Activated gamma-delta T cell treated with Interleukin-2 at 50 U/mL for 16 hours (primary cell): Measurements from ENCODE around the gene FTO.

Experiments used
- DNase-seq: peaks from one replicate; pipeline ENCODE4 v3.0.0-alpha.2; 2020

Gene FTO

DNA sequence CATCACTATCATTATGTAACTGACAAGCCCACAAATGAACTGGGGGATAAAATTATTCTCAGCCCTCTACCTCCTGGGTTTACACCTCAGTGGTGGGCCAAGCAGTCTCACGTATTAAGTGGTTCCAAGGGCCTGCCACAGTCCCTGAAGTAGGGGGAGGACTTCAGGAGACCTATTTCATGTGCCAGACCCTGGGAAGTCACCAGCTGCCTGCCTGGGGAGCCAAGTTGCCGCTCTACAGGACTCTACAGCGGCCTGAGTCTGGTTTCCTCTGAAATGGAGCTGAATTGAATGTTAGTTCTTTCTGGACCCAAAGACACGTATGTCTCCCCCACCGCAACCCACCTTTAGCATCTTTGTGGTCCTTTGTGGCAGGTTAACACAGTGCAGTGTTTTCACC is 395.7 kb downstream of the FTO start:
- no peak for DNase-seq

DNA sequence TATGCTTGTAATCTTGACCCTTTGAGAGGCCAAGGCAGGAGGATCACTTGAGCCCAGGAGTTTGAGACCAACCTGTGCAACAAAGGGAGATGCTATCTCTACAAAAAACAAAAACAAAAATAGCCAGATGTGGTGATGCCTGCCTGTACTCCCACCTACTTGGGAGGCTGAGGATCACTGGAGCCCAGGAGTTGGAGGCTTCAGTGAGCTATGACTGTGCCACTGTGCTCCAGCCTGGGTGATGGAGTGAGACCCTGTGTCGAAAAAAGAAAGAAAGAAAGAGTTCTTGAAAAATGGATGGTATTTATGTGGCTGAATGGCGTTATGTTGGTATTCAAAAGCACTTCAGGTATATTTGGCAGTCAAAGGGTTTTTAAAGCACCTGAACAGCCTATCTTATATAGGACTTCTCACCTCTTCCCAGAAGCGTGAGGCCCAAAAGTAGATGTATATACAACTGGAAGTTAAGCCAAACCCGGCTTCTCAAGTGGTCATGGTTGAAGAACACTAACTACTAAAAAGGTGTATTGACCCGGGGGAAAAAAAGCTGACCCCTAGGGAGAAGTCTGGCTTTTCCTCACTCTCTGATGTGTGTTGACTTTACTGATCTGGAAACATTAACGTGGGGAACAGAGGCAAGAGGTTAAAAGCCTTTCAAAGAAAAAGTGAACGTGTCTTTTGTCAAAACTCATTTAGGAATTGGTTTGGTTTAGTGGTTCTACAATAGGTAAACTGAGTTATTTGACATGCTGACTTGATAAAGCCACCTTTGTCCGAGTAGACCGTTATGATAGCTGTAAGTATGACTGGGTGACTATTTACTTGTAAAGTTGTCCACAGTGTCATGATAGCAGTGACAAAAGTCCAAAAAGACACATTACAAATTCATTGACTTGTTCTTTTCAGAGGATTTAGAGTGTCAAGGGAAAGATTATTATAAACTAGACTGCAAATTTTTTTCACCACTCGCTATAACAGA is 399.2 kb downstream of the FTO start:
- no peak for DNase-seq

DNA sequence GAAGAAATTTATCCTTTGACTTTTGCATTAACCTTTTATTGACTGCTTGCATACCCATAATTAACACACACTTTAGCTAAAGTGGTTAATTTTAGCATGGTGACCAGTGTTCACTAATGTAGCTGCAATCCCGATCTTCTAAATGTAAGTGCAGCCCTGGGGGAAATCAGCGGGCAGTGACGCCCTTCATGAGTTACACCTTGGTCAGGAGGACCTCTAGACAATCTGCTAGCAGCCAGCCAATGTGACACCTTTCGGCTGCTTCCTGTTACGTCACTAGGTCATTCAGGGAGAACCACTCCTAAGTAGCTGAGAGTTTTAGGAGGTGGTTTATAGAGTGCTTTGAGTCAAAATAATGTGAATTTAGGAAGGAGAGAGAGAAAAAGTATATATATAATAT is 402.1 kb downstream of the FTO start:
- DNase-seq: no peak

DNA sequence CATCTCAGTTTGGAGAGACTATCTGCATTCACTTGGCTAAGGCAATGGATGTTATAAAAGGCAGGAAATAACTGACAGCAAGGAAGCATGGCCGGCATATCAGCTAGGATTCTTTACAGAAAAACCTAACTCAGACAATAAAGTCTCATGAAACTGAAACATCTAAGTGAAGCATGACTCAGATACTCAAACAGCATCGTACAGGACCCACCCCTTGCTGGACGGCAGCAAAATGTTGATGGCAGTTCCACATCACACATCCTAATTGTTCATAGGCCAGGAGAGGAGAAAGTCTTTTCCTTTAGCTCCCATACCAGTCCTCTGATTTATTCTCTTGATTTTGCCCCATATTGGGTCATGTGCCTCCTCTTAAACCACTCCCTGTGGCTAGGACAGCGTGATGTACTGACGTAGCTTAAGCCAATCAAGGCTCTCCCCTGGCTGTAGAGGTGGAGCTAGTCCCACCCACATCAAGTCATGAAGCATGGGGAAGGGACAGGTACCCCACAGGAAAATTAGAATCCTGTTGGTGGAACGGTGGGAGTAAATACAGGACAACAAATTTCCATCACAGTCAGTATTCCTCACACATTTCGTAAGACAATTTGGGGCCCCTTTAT is 403.7 kb downstream of the FTO start:
- DNase-seq: no peak

DNA sequence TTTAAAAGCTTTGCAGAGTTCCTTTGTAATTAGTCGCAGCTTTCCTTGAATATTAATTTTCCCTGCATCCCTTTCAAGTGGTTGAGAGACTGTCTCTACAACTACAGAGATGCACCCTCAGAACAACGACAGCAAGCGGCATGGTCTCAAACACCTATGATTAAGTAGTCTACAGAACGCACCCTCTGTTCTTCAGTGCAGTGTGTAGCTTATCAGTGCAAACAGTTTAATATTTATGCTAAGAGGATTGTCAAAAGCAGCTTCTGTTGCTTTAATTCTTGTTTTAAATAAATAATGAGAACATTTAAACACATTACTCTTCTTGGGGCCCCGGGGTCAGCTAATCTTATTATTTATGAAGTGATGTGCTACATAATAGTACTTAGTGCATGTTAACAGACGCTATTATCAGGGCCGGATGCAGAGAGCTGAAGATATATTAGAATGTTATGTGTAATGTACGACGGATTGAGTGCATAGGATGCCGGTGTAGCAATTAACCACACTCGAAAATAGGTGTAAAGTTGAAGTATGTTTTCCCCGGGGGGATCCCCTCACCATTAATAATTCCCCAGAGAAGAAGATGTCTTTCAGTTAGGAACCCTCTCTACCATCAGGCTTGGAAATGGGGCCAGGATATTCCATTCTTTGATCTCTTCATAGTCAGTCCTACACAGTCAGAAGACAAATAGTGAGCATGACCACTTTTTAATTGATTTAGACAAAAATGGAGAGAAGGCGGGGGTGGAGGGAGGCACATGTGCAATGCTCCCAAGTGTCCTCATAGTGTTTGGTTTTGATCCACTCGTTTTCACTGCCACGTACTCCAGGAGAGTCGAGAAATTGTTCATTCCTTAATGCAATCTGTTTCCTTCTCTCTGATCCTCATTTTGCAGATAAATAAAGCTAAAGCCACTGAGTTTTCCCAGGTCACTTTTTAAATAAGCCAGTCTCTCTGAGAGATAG is 406.3 kb downstream of the FTO start:
- DNase-seq: no peak

DNA sequence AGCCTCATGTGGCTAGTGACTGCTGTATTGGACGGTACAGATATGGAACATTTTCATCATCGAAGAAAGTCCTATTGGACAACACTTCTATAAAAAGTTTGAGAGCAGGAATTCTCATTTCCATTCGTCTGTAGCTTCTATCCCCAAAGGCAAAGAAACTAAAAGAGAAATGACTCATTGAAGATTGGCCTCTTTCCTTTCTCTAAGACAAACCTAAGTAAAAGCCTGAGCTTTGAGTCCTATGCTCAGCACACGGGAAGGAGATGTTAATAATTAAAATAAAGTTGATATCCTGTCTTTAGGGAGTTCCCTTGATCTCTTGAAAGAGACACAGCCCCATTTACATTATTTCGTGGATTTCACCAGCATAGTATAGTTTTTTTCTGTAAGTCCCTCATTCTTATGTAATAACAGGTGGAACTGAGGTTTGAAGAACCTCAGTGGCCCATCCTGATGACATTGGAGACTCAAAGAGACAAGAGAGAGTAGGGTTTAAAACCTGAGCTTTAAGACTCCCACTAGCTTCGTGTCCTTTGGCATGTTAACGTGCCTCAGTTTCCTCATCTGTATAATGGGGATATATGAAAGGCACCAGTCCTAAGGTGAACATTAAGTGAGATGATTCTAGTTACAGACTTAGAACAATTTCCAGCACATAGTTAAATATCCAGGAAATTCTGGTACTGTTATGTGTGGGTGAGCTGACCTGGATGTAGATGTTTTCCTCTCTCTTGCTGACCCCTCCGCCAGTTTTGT is 408.7 kb downstream of the FTO start:
- no peak for DNase-seq

DNA sequence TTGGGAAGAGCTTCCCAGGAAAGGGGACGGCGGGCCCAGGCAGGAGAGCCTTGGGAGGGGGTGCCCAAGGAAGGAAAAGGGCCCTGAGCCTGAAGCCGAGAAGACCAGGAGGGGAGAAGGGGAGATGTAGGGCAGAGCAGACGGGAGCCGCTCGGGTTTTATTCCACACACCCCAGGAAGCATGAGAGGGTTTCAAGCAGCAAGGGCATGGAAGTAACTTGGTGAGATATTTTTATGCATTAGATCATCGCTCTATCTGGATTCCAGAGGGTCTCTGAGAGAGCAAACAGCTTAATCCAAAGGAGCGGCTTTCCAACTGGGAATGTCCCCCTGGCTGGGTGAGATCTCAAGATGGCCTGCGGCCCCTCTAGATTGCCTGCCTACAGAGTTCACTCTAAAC is 411.6 kb downstream of the FTO start:
- no peak for DNase-seq

DNA sequence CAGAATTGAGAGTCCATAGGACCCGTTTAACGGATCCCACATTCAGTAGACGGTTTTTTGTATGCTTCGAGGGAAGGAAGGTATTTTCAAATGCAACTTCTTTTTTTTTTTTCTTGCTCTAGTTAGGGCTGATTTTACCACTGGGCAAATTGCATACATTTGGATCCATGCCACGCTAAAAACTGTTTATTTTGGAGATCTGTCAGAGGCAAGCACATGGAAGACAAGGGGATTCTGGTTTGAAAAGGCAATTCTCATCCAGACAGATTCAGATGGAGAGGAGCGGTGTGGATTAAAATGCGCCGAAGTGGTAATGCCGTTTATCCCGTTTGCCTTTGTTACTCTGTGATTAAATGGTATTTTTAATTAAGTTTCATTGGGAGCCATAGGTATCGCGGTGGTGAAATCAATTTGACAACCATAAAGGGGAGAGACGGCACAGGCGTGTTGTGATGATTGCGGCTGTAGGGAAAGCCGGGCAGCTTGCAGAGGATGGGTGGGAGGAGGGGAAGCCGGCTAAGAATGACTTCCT is 412.2 kb downstream of the FTO start:
- DNase-seq: no peak

DNA sequence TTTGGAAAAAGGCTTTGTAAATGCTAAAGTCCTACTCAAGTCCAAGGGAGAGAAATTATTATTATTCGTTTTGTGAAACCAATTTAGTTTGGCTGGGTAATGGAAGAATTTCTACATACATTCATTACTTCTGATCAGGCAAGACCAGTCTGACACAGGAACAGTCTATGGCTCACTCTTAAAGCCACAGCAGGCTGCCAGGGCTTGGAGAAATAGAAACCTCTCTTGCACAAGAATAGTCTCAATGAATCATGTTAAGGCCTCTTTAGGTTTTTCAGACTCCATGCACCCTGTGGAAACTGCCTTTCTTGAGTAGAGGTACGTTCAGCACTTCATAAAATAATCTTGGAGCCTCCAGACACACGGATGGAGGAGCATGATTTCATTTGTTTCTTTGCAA is 414.9 kb downstream of the FTO start:
- no peak for DNase-seq

DNA sequence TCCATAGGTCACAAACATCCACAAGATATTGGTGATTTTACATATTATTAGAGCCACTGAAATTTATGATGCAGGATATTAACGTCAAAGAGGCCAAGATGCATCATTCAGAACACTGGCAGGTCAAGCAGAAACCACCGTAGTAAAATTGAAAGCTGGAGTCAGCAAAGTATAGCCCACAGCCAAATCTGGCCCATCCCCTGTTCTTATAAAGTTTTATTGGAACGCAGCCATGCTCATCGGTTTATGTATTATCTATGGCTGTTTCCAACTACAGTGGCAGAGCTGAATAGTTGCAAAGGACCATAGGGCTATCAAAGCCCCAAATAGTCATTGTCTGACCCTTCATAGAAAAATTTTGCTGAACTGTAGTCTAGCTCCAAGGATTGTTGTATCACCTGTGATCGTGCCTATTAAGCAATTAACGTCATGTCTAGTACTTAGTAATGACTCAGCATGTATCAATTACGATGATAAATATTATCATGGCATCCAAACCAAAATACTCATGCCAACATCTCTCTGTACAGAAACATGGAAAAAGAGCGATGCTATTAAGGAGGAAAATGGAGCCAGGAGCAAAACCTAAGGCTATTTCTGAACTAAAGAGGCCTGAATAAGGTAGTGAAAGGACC is 417.0 kb downstream of the FTO start:
- no peak for DNase-seq

DNA sequence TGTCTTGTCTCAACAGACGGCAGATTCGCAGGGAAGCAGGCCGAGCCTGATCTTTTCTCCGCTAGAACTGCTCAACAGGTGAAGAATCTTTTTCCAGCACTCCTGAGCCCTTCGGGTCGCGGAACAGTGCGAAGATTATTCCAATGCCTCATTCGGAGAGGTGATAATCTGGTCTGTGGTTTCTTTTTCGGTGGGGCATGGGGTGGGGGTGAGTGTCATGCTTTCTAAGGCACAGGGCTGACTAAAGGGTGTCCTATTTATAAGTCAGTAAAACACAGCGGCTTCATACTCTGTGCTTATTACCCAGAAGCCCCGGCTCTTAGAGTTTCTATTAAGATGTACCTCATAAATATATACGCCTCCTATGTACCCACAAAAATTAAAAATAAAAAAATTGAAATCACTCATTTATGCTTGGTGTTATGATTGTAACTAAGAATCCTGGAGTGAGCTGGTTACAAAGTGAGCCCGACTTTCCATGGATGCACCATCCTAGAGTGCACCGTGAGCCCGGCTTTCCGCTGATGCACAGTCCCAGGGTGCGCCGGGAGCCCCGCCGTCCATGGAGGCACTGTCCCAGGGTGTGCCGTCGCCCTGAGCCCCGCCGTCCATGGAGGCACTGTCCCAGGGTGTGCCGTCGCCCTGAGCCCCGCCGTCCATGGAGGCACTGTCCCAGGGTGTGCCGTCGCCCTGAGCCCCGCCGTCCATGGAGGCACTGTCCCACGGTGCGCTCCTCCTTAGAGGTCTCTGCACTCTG is 417.8 kb downstream of the FTO start:
- no peak for DNase-seq

DNA sequence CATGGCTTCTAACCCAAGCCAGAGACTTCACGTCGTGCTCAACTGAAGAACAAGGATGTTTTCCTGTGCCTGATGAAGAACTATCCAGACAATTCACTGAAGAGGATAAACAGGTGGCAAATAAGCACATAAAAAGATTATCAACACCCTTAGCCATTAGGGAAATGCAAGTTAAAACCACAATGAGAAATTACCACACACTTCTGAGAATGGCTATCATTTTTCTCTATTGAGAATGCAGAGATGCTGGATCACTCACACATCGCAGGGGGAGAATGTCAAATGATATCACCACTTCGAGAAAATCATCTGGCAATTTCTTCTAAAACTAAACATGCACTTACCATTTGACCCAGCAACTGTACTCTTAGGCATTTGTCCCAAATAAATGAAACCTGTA is 419.8 kb downstream of the FTO start:
- DNase-seq: no peak

DNA sequence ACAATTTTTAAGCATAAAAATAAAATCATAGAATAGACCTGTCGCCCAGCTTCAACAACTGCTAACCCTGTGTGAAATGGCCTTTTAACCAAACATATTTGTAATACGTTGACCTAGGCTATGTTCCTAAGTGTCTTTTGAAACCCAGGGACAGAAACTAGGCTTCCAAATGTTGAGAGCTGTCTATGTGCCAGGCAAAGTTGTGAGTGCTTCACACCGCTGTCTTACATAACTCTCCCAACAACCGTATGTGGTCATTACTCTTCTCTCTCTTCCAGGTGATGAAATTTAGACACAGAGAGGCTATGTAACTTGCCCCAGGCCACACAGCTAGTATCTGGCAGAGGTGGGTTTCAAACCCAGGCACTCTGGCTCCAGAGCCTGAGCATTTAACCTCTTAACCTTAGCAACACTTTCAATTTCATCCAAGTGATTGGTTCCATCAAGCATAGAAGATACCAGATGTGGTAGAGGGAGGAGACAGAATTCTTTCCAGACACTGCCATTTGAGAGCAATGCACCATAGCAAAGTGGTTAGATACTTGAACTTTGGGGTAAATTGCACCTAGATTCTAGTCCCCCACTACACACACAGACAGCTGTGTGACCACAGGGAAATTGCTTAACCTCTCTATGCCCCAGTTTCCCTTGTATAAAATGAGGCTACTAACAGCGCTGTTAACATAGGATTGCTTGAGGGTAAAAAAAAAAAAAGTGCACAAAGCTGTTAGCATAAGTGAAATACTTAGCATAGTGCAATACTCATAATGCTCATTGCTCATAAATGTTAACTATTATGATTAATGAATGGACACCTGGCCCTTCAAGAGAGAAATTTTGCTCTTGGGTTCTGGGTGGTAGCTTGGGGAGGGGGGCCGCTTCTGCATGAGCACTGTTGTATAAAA is 422.0 kb downstream of the FTO start:
- DNase-seq: no peak

DNA sequence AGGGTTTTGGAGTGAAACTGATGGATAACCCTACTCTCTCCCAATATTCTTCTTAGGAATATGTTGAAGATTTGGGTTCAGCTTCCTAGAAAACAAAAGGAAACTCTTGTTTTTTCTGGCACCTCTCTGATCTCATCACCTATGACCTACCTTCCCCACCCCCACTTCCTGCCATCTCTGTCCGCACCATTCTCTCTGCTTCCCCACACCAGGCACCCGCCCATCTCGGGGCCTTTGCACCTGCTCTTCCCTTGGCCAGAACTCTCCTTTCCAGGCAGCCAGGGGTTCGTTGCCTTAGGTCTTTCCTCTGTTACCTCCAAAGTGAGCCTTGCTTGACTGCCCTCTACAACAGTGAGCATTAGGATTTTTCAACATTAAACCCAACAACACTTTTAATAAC is 423.0 kb downstream of the FTO start:
- DNase-seq: no peak

DNA sequence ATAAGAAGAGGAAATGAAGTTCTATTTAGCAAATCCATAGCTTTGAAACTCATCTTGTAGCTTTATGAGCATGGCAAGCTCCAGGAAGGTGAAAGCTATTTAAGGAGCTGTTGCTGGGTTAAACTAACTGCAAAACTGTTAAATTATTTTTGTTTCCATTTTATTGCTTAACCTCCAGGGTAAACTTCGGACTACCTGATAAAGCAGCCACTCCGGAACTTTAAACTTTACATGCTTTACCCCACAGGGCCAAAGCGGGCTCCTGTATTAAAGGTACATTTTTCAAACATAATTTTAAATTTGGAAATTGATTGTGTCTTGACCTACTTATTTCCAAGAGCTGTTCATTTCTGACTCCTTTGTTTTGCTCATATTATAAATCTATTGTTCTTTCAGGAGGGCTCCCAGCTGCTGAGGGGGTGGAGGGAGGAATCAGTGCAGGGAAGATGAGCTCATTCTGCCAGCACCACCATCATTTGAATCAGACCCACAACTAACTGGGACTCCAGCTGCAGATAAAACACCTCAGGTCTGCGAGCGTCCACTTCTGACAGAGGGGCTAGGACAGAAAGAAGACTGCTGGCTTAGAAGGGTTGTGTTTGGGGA is 424.8 kb downstream of the FTO start:
- DNase-seq: no peak

DNA sequence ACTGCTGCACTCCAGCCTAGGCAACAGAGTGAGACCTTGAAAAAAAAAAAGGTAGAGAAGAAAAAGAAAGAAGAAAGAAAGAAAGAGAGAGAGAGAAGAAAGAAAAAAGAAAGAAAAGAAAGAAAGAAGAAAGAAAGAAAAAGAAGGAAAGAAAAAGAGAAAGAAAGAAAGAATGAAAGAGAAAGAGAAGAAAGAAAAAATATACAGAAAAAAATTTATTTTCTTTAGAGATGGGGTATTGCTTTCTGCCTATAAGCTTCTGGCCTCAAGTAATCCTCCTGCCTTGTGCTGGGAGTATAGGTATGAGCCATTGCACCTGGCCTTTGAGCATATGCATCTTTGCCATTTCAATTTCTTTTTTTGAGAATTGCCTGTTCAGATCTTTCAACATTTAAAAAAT is 425.9 kb downstream of the FTO start:
- no peak for DNase-seq

DNA sequence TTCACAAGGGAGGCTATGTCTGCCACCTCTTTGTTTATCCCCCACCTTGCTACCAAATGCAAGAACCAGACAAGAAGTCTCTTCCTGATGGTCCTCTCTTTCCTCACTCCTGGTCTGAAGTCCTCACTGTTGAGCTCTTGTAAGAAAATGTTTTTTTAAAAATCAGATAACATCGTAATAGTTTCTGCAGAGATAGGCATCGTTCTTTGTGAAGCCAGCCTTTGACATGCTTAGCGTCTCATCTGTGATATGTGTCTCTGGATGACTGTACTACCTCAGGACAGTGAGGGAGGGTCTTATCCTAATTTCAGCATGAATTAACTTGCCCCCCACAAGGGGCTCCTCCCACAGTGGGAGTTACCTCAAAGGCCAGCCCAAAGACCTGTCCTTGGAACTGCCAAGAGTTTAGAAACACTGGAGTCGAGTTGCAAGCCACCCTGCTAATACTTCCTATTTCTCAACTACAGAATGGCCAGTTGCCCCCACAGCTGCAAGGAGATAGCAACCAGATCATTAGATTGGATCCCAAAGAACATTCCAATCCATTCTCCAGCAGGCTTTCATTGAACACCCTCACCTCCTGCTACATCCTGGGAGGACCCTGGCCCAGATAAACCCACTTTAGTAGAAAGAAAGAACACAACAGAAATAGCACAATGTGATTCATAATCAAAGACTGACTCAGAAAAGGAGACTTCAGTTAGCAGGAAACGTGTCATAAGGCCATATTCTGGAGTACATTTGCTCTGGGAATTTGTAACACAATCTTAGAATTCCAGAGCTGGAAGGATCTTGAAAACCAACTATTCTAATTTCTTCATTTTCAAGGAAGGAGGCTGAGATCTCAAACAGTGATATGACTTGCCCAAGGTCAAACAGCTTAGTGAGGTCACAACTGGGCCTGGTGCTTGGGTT is 431.7 kb downstream of the FTO start:
- DNase-seq: no peak

DNA sequence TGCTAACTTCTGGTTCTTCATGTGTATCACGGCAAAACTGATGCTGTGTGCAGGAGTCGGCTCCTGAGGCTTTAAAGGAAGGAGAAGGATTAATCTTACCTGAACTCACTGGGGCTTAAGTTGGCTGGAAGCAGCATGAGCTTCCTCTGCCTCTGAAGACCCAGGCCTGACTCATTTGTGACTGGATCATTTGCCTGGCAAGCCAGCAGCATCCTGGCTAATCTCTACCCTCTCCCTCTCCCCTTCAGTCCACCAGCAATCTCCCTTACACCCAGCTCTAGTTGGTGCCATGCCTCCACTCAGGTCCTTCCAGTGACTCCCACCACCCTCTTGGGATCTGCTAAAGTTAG is 432.3 kb downstream of the FTO start:
- DNase-seq: no peak
